ENCODE results near the gene OPA3.

- TF ChIP-seq POLR2A (IDR thresholded peaks at IDR 0.05) (peak; percentile 10), CTCF (IDR thresholded peaks at IDR 0.05) (no peak), POLR2AphosphoS5 (IDR thresholded peaks at IDR 0.05) (no peak)
Observed at GRCh38 chr19:45585158-45585577, 566 bp upstream of the OPA3 start.
